Hematopoietic multipotent progenitor cell treated with erythropoietin and hydrocortisone succinate and interleukin-3 and kit ligand, for 8 days (in vitro differentiated cells): Measurements from ENCODE around the gene NIPSNAP3A.

ENCODE experiments used
- DNase-seq: peaks from one replicate; pipeline ENCODE4 v3.0.0-alpha.2; 2015

NIPSNAP3A gene

DNA sequence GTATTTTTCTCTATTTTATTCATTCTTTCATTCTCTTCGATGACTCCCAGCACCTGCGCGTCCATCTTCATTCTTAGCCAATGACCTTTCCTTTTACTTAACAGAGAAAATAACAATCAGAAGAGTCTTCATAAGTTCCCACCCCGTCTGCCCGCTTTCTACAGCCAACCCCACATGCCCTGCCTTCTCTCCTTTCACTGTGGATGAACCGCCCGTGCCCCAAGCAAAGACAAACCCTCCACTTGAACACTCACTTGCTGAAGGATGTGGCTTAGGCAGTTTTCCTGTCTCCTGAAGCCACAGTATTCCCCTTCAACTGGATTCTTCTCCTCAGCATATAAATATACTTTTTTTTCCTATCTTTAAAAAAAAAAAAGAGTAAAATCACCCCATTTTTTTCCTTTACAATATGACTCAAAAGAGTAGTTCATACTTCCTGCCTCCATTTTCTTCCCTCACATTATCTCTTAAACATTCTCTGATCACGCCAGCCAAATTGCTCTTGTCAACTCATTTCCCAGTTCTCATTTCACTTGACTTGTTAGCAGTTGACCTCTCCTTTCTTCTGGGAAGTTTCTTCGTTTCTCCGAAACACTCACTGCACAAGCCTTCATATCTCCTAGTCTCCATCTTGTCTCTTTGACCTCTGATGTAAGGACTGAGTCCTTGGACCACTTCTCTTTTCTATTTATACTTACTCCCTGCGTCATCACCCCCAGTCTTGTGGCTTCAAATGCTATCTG is 27.5 kb downstream of the NIPSNAP3A start:
- DNase-seq: peak; percentile 68

DNA sequence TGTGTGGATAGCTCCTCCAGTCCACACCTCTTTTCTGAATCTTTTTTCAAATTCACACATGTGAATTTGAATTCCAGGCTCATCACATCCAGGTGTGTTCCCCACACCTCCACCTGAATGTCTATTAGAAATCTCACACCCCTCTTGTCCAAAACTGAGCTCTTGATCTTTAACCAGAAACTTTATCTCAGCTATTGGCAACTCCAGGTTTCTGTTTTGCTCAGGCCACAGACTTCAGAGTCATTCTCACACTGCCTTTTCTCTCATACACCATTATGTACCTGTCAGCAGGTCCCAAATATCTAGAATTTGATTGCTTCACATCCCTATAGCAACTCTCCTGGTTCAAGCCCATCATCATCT is 28.1 kb downstream of the NIPSNAP3A start:
- no peak for DNase-seq

DNA sequence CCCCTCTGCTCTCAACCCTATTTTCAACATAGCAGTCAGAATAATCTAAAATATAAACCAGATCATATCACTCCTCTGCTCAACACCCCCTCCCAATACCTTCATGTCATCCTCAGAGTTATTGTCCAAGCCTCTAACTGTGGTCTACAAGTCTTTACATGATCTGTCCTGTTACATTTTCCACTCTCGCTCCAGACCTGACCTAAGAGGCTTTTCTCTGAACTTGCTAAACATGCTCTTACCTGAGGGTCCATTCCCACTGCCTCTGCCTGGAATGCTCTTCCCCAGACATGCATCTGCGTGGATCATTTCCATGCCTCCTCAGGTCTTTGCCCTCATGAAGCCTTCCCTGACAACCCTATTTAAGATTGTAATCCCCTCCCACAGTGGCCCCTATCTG is 28.5 kb downstream of the NIPSNAP3A start:
- DNase-seq: no peak

DNA sequence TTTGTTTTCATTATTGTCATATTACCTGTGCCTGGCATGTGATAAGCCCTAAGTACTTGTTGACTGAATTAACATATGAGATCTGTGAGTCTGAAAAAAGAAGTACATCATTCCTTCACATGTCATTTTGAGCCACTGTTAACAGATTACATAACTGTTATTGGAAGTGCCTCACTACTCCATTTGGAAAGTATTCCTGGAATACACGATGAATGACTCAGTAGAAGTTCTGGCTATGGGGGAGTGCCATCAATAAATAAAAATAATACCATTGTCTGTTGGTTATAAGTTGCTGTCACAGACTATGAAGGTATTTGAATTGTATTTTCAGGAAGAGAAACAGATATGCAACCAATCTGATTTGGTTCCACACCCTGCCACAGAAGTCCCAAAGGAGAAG is 29.3 kb downstream of the NIPSNAP3A start:
- DNase-seq: no peak

DNA sequence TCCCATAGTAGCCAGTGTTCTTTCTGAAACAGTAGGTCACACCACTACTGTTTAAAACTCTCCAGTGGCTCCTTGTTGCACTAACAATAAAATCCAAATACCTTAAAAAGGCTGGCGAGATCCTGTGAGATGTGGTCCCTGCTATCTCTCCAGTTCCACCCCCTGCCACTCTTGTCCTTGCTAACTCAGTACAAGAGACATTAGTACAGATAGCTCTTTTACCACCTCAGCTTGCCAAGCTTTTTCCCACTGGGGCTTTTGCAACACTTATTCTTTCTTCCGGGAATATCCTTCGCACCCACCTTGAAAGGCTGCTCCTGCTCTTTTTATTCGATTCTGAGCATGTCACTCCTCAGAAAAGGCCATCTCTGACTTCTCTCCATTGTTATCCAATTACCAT is 31.3 kb downstream of the NIPSNAP3A start:
- DNase-seq: no peak

DNA sequence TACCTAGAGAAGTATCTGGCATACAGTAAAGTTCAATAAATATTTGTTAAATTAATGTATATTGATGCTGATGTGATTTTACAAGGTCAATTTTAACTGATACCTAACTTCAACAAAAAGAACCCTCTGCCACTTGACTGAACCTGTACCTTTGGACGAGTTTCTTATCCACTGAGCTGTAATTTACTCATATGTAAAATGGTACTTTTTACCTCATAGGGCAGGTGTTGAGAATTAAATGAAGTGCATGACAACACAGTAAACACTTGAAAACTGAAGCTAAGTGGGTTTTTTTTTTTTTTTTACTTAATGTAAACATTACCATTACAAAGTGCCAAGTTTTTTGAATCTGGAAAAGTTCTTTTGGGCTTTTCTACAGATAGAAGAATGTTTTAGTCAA is 31.9 kb downstream of the NIPSNAP3A start:
- DNase-seq: no peak

DNA sequence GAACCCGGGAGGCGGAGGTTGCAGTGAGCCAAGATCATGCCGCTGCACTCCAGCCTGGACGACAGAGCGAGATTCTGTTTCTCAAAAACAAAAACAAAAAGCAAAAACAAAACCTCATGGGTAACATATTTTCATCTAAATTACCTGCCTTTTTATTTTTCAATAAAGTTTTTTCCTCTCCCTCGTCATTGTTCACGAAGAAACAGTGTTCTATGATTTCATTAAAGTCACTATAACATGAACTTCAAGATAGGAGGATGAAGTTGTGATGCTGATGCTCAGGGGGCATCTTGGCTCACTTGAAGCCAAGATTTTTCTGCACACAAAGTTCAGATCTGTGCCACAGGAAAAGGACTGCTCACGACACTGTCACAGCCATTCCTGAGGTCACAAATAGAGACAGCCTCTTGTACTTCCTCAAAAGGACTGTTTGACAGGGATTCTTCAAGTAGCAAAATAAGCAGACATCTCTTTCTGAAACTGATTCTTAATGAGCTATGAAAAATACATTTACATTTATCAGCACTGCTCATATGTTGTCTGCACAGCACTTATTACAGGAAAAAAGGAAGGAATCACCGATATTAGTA is 32.6 kb downstream of the NIPSNAP3A start:
- DNase-seq: no peak

DNA sequence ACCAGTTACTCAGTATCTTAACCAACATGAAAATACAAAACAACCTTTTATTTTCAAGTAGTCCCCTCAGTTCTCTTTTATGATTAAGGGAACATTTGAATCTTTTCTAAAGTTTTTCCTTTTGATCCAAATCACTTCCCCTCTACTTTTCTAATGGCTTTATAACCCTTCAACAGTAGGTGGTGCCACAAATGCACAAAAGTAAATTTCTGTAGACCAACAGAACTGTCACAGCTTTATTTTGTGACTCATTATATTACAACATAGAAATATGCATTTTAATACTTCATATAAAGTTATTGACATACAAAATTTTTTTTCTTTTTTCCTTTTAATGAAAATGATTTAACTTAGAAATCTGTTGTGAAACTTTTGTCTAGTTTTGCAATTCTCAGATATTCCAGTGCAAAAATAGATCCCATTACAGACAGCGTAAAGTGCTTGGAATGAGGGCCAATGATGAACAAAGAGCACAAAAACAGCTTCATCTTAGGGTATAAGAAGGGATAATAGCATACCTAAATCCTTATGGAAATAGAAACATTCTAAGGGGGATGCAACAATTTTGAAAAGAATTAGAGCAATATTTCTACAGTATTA is 33.4 kb downstream of the NIPSNAP3A start:
- DNase-seq: peak; percentile 56

DNA sequence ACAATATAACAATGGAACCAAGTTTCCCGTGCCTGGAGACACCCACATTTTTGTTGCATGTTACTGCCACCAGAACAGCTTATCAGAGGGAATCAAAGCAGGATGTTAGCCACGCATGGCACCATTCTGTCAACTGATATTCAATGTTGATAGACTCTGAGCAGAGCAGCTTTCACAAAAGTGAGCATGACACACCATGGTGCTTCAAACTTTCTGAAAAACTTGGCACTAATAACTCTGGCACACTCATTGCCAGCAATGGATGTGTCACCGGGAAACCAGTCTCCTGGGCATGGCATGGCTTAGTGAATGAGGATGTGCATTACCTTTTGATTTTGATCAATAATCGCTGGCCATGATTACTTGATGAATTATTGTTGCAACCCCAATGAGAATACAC is 36.1 kb downstream of the NIPSNAP3A start:
- DNase-seq: no peak

DNA sequence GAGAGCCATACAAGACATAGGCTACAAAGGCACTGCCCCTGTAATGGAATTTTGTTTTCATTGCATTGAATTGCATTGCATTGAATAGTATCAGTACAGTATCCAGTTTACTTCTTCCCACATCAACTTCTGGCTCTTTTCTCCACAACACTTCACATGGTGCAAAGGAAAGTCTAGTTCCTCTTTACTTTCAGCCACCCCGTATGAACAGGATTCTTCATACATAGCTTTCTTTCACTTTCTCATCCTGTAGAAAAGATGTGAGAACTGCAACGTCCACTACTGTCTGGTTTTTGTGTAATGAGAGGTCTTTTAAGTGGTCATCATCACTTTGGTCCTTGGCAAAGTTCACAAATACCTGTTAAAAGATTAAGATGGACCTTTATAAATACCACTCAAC is 36.6 kb downstream of the NIPSNAP3A start:
- DNase-seq: no peak

DNA sequence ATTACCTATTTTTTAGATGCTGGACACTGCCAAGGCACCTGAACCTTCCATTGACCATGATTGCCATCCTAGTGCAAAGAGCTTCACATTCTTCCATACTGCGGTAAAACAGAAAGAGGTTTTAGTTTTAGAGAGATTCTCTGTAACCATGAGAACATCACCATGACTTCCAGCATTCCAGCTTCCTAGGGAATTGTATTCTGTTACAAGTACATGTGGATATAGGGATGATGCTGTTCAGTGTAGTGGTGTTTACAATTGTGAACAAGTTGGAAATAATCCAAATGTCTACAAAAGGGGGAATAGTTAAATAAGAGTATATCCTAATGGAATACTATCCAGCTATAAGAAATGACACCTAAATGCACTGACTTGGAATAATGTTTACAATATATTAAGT is 38.8 kb downstream of the NIPSNAP3A start:
- DNase-seq: no peak

DNA sequence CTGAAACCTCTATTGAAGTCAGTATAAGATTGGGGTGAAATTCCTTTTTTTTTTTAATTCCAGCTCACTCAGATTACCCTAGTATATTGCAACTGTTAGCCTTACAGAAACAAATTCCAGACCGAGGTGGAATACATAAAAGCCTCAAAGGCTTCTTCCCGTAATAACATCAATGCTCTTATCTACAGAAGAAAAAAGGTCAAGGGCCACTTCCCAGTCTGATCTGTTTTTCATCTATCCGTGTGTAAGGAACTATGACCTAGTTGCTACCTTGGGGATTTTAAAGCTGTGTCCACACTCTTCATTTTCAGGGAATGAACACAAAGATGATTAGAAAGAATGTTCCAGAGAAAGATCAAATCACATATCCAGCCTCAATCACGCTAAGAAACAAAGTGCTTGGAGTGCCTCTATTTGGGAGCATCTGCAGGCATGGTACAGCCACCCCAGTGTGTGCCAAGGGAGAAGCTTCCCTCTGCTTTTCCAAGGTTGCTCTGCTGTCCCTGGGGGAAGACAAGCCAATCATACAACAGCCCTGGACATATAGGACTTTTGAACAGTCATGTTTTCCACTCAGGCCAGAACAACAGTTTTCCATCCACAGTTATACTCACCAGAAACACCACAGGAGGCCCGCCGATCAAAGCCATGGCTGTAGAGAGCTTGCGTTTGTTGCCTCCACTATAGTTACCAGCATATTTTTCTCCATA is 40.0 kb downstream of the NIPSNAP3A start:
- DNase-seq: no peak

DNA sequence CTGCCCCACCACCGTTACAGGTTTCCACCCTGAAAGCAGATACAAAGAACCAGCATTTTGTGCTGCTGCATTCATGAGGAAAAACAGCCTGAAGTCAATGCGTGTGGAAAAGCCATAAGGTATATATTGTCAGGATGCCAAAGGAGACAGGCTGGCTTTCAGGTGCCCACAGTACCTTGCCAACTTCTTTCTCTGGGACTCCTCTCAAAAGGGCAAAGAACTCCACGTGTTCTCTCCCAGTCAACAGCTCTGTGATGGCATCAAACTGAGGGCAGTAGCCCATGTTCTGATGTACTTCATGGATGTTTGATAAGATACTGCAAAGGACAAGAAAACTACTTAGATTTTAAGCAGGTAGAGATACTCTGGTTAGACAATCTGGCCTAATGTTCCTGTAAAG is 40.8 kb downstream of the NIPSNAP3A start:
- no peak for DNase-seq

DNA sequence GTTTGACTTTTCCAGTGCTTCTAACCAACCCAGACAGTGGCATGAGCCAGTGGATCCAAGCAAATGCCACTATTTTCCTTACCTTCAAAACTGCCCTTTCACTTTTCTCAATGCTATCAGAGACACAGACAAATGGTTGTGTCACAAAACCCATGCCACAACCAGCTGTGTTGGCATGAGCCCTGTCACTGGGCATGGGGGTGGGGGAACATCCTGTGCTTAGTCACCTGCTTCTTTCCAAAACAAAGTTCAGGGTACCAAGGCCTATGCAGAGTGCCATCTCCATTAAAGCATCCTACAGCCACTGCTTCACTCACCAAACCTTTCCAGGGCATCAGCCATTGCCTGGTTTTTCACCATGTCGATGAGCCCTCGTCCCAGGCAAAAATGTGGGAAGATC is 46.6 kb downstream of the NIPSNAP3A start:
- no peak for DNase-seq

DNA sequence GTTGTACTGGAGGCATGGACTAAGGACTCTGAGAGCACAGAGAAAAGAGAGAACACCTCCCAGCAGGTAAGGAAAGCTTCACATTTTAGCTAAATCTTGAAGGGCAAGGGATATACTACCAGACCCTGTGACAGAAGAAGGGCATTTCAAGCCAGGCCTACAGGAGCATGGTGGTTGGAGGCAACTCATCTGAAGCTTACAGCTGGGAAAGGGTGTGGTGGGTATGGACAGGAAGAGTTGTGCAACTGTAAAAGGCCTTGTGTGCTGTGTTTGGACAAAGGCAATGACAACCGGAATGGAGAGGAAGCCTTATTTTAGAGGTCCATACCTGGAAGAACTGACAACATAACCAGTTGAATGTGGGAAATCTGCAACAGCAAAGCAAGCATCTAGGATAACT is 47.6 kb downstream of the NIPSNAP3A start:
- DNase-seq: no peak

DNA sequence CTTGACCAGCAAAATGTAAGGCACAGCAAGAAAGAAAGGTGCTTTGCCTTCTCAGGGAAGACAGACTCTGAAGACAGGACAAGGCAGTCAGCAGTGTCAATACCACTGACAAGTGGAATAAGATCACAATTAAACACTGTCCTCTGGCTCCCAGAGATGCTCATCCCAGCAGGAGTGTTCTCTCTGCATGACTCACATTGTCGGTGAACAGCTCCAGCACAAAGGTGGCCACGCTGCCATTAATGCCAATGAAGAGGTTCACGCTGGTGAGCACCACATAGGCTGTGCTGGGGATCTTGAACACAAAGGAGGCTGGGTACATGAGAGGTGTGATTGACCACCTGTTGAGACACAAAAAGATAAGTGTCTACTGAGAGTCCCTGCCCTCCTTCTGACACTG is 48.4 kb downstream of the NIPSNAP3A start:
- no peak for DNase-seq

DNA sequence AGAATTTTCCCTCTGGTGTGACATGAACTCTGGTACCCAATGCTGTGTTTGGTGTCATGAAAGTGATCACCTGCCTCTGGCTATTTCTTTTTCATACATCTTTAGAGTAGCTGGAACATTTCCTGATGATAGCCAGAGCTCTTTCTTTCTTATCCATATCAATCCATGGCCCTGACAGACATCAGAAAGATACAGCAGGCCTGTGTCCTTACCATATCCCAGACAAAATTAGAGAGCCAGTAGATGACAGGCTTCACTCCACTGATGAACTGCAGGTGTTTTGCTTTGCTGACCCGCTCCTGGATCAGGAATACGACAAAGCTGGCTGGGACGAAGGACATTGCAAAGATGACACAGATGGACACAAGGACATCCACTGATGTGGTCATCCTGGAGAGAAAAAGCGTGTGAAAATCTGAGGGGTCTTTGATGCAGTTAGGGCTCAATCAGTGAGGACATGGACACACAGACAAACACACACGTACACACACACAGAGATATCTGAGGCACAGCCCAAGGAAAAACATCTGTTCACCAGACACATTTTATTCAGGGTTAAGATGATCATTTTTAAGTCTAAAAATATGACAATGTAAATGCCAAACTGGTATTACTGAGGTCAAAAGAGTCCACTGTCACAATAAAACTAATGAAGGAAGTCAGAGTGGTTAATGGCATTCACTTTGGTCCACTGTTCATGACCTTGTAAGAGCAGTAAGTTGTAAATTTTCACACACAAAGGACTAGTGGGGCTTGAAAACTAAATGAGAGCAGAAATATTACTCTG is 50.9 kb downstream of the NIPSNAP3A start:
- DNase-seq: no peak

DNA sequence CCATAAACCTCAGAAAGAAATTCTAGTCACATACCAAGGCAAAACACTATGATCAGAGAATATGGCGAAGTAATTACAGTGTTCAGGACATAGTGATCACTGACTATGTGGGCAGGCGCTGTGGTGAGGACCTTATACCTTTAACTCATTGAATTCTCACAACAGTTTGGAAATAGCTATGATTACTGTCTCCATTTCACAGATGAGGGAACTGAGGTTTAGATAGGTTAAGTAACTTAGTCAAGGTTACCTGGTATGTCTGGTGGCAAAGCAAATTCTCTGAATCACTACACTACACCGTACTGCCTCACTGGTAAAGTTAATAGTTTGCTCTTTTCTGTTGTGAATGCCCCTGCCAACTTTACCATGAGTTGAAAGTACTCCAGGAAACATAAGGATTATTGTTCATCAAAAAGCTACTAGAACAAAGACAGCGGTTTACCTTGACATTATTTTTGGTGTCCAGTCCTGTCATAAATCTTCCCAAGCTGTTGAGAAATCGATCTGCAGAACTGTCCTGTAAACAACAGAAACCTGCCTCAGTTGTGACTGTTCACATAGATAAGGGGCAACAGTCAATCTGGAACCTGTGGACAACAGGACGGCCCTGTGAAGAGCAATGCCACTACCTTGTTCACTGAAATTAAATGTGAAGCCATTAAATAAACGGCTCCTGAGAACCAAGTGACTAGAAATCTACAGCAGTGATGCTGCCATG is 52.7 kb downstream of the NIPSNAP3A start:
- no peak for DNase-seq

DNA sequence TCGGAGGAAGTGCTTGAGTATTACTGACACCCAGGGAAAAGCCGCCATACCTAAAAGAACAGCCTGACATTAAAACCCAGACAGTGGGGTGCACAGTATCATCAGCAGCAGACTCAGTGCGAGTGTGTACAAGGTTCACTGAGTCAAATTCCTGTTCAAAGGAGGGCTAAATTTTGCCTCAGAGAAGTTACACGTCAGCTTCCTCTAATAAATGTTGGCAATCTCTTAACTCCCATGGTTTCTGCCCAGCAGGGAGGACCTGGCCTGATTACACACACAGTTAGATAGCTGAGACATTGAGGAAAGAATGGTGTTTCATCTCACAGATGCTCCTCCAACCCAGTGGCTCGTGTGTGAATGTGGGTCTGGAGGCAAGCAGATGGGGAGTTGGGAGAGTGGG is 54.6 kb downstream of the NIPSNAP3A start:
- no peak for DNase-seq

DNA sequence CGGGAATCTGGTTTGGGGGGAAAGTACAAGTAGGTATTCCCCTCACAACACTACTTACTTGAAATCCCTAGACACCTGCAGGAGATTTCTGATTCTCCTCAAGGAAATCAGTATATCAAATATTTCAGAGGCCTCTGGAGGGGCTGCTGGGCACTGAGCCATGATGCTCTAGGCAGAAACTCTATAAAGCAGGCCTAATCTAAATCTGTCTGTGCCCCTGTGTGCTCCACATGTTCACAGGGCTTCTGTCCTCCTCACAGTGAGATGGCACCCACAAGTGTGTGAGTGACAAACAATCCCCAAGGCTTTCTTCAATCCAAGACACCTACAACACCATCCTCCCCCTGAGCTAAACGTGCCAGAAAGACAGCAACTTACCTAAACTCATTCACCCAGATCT is 55.4 kb downstream of the NIPSNAP3A start:
- DNase-seq: no peak

DNA sequence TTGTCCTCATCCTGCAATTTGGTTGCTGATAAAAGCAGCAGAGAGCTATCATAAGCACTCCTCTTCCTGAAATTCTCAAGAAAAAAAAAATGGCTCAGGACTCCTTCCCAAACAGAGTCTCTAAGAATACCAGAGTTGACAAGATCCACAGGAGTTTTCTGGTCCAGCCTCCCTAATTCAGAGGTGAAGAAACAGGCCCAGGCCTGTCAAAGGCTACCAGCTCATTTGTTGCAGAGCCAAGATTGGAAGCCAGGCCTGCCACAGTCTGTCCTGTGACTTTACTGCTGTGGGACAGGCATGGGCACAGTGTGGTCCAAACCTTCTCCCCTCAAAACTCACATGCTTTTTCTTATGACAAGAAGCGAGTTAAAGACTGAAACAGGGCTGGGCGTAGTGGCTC is 58.0 kb downstream of the NIPSNAP3A start:
- no peak for DNase-seq

DNA sequence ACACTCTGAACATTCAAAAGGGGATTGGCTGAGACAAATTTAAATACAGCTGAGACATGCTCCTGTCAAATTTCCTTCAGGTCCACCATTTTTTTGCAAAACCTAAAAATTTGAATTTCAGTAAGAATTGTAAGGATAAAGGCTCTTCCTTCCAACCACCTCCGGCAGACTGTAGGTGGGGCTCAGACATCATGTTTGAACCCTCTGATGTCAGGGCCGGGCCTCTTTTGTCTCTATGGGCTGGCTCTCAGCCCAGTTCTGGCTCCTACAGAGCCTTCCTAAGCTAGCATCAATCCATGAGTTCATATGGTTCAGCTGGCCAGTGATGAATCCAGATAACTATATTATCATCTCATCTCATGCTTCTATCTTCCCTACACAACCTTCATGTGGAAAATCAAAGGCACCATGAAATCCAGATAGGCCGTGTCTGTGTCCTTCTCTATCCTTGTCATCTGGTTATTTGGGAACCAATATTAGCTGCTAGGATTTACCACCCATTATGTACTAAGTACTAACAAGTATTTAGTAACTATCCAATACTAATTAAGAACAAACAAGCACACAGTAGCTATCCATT is 60.6 kb downstream of the NIPSNAP3A start:
- peak; percentile 29 for DNase-seq
